HG03103 (cell line): Measurements from ENCODE around the gene PLA2G12A.

Experiments used
- ATAC-seq: cut with Tn5 transposase; IDR thresholded peaks from one replicate; pipeline ENCODE4 v1.9.1; 2021; ENCODE audit warnings: low read depth; ENCODE audit not compliant: unreplicated experiment

PLA2G12A gene

DNA sequence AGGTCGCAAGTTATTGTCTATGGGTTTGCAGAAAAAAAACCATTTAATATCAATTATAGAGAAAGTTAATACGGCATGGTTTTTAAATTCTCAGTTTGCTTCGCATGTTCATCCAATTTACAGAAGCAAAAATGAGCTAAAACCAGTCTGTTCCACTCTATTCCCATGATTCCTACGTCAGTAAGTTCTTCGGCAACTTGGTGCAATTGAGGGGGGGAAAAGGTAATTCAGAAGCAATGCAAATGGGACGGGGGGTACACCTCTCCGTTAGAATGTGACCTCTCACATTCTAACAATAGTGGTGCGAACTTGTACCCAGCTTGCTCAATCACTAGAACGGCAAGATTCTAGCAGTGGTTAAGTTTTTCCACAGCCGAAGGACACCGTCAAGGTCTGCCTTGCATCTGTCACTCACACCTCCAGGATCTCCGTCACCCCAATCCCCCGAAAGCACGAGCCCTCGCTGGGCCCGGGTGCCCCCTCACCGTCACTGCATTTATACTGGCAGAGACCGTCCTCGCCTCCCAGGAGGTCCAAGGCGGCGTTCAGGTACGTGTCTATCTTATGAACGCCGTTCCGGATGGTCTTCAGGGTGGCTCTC is 653 bp downstream of the PLA2G12A start:
- no peak for ATAC-seq

DNA sequence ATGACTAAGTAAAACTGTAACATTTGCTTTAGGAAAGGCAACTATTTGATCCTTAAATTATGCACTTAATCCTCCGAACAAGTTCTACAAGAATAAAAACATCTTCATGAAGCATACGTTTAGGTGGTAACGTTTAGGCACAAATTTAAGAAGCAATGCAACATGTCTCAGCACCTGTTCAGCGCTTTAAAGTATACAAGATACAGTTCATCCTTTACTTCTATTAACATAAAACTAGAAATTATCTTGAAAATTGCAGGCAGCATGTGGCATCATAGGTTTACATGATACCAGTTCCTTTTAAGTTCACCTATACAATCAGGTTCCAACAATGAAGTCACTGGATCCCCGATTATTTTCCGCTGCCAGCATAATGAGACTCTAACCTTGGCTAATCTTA is 1.5 kb downstream of the PLA2G12A start:
- no peak for ATAC-seq

DNA sequence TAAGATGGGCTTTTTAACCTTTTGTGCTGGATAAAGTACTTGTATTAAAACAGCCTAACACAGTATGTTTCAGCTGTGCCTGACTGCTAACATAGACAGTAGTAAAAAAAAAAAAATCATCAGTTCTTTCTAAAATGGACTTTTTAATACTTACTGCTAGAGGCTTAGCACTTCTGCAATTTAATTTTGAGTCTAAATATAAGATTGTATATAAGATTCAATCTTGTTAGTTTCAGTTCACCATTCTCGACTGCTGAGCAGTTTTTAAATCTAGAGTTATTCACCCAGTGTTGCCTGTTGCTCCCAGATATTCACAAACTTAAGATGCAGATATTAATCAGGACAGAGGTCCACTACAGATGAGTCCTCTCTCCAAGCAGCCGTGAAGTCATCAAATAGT is 6.8 kb downstream of the PLA2G12A start:
- ATAC-seq = no peak

DNA sequence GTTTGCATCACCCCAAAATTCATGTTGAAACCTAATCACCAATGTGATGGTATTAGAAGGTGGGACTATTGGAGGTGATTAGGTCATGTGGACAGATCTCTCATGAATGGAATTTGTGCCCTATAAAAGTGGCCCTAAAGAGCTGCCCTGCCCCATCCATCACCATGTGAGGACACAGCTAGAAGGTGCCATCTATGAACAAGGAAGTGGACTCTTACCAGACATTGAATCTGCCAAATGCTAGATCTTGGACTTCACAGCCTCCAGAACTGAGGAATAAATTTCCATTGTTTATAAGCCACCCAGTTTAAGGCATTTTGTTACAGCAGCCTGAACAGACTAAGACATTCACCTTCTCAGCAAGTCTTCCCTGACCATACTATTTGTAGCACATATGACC is 7.5 kb downstream of the PLA2G12A start:
- no peak for ATAC-seq

DNA sequence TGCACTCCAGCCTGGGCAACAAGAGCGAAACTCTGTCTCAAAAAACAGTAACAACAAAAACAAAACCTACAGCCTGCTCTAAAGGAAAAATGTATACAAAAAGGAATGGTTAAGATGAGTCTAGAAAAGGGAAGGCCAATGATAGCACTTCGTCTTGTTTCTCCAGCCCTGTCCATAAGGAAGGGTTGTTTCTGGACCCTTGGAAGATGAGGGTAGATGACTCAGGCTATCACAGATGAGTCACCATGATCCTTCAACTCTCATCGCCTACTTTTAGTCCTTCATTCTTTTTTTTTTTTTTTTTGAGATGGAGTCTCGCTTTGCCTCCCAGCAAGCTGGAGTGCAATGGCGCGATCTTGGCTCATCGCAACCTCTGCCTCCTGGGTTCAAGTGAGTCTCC is 8.8 kb downstream of the PLA2G12A start:
- no peak for ATAC-seq

DNA sequence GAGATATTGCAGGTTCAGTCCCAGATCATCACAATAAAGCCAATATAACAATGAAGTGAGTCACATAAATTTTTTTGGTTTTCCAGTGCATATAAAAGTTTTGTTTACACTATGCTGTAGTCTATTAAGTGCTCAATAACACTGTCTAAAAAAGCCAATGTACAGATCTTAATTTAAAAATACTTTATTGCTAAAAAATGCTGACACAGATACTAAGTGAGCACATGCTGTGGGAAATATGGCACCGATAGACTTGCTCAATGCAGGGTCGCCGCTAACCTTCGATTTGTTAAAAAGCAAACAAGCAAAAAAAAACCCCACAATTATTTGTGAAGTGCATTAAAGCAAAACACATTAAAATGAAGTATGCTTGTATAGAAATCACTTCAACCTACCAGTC is 10.3 kb downstream of the PLA2G12A start:
- no peak for ATAC-seq

DNA sequence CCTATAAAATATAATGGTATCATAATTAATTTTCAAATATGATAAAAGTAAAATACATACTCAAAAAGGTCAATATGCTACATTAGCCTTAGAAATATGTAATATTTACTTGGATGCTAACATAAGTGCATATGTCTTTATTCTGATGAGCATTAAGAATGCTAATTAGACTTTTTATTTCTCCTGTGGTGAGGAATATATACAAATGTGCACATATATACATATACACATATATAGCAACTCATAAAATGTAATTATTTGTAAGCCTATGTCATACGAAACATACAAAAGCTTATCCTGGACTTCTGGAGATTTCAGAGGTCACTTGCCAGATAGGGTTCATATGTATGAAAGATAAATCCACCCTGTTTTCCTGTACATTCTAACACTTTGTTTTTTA is 11.1 kb downstream of the PLA2G12A start:
- no peak for ATAC-seq

DNA sequence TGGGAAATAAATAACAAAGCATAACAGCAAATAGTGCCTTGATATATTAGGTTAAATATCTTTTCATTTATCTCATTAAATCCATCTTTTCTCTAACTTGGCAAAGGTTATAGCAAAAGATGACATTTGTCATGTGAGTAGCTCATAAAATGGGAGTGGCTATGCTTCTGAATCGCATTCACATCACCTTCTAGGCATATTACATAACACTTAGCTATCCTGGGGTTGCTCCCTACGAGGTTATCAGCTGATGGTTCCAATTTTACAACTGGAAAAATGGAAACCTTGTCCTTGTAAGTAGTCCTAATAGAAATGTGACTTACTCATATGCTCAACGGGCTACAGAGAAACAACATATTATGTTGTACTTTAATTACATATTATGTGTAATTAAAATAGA is 16.4 kb downstream of the PLA2G12A start:
- no peak for ATAC-seq

DNA sequence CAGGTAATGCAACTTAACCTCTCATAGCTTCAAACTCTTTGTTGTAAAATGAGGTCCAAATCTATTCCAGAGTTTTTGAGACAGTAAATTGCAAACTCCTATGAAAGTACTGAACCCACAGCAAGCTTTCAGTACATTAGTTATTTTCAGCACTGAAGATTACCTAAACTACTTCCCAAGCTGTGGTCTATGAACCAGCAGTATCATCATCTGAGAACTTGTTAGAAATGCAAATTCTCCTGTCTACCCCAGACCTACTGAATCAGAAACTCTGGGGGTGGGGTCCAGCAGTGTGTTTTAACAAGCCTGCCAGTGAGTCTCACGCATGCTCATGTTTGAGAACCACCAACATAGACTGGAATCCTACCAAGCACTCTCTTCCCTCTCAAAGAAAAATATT is 20.9 kb downstream of the PLA2G12A start:
- ATAC-seq = peak; percentile 83

DNA sequence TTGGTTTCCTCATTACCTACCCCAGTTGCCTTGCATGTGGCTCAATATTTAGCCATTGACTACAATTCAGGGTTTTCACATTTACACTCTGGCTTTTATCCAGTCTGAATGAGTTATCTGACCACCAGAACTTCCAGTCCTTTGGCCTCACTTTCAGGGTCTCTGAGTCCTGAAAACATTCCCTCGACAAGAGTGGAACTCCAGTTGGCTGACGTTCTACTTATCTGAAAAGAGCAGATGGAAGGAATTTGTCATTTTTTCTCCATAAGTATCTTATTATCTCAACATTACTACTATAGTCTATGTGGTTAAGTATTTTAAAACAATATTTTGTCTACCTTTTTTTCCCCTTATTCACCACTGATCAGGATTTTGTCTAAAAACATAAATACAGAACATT is 21.4 kb downstream of the PLA2G12A start:
- no peak for ATAC-seq

DNA sequence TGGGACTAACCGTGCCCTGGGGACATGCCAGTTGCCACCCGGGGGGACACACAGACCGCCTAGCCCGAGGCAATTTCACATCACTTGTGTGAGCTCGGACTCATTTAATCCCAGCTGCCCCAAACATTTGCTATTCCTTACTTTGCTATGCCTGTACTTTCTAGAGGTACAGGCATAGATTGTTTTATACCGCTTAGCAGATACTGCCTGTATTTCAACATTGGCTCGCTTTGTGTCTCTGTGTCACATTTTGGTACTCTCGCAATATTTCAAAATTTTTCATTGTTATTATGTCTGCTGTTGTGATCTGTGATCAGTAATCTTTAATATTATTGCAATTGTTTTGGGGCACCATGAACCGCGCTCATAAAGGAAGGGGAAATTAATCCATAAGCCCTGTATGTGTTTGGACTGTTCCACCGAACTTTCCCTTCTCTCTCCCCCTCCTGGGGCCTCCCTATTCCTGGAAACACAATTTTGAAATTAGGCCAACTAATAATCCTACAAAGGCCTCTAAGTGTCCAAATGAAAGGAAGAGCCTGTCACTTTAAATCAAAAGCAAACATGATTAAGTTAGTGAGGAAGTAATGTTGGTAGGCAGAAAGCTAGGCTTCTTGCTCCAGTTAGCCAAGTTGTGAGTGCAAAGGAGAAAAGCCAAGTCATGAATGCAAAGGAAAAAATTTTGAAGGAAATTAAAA is 26.1 kb downstream of the PLA2G12A start:
- no peak for ATAC-seq

DNA sequence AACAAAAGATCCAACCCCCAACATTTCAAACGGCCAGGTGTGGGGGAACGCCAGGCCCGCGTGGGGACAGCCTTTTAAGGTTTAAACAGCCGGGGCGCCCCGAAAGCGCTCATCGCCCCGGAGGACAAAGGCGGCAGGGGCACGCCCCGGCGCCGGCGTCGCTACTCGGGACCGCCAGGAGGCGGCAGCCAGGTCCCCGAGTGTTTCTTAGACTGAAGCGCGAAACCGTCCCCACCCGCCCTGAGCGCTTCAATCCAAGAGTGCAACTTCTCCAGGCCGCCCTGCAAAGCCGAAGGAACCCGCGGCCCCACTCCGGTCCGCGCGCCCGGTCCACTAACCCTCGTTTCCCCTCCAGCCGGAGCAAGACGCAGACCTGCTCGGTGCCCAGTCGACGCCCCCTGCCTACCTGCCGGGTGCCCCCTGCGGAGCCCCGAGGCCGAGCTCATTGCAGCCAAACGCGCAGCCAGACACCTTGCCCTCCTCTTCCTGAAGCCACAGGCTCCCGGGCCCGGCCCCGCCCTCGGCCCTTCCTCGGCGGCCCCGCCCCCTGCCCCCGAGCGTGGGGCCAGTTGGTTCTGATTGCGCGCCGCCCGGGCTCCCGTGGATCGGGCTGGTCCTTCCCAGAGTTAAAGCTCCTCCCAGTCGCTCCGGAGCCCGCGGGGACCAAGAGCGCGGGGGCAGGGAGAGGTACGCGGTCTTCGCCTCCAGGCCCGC is 26.8 kb downstream of the PLA2G12A start, which contains the start of gene CASP6:
CASP6 (minus strand) TSS at position 496 of the 714 bp plus-strand sequence; CDS start at position 446, 50 bp downstream.
- ATAC-seq = peak; percentile 64

DNA sequence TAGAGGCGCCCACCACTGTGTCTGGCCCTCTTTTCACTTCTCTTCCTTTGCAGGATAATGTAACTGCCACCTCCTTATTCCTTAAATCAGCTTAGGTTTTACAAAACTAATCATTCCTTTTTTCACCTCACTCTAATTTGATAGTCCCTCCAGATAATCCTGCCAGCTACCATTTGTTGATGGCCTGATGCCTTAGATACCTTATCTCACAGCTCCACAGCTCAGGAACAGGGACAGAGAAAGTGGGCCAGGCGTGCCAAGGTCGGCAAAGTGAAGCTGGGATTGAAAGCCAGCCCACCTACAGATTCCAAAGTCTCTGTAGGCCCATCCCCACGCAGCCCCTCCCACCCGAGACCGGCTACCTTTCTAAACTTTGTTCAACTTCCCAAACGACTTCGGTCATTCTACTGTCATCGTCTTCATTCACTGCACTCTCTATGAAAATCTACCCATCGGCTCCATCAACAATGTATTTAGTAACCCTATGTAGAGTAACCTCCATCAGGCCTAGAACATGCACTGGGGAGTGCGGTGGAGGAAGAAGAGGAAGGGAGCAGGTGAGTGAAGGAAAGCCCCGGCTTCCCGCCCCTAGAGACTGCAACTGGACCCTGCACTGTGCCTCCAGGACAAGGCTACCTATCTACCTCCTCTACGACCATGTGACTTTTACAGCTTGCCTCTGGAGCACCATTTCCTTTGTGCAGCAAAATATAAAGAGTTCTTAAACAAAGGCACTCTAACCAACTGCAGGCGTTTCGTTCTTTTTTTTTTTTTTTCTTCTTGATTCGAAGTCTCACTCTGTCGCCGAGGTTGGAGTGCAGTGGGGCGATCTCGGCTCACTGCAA is 28.1 kb downstream of the PLA2G12A start:
- no peak for ATAC-seq

DNA sequence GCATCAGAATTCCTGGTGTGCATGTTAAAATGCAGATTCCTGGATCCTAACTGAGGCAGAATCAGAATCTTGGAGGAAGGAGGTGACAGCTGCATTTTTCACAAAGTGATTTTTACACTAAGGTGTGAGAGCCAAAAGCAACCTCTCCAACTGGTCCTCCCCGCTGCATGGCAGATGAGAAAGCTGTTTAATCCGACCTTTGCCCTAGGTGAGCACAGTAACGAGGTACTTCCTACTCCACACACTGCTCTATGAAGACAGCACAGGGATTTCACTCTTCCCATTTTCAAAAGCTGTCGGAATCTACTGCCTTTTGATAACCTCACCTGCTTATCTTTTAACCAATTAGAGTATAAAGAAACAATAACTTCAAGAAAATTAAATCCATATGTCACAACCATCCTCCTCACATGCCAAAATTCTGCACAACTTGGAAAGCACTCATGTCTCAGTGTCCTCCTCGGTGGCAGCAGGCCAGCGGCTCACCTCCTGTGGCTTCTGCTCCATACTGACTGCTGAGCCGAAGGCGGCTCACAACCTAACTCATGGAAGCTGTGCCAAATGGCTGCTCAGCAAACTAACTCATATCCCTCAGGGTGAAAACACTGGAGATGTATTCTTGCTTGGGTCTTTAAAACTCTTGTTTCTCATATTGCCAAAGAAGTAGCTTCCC is 30.2 kb downstream of the PLA2G12A start:
- ATAC-seq = no peak

DNA sequence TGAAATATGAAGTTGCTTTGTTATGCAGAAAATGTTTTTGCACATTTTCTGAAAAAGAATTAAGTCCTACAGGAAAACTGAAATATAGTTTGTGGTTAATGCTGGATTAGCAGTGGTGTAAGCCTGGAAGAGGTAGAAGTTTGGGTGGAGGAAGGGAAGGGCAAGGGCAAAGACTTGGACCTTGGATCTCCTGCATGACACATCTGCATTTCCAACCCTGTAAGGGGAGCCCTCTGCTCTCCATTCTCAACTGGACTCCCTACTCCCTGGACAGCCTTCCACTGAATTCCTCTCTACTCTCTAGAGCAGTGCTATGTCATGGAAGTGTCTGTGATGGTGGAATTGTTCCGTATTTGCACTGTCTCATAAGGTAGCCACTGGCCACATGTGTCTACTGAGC is 31.2 kb downstream of the PLA2G12A start:
- ATAC-seq = no peak

DNA sequence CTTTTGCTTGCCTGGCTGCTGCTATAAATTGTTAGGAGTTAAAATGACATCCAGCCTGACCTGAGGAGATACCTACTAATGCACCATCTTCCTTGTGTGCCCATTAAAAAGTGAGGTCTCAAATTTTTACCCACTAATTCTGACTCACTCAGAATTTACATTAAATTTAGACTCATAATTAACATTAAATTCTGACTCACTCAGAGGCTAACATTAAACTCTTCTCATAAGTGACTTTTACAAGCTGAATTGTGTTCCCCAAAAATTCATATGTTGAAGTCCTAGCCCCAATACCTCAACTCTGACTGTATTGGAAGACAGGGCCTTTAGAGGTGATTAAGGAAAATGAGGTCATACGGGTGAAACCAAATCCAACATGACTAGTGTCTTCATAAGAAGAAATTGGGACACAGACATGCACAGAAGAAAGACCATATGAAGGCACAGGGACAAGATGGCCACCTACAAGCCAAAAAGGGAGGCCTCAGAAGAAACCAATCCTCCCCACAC is 38.4 kb downstream of the PLA2G12A start:
- no peak for ATAC-seq

DNA sequence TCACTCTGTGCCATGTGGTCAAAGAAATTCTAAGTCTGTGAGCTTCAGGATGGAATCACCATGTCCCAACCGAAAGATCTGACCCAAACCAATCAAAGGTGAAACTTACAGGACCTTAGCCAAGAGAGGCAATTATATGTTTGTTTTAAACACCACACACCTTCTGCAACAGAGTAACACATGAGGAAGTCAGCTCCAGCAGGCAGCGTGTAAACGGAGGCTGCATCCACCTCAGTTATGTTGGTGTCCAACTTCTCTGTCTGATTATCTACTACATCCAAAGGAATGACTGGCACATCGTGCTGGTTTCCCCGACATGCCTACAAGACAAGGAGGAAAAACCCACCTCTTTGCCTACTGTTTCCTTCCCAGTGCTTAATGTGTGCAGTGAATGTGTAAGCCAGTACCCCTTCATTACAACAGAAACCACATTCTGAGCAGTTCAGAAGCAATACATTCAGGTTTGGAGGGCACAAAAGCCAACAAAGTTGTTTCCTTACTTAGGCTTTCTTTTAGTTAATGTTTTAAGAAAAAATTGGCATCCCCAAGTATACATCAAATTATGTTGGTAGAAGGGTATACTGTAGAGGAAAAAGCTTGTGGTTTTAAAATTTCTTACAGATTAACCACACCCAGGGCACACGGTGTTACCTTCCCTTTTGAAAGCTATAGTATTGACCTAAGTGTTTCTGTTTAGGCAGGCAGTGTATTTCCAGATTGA is 39.0 kb downstream of the PLA2G12A start:
- ATAC-seq = no peak

DNA sequence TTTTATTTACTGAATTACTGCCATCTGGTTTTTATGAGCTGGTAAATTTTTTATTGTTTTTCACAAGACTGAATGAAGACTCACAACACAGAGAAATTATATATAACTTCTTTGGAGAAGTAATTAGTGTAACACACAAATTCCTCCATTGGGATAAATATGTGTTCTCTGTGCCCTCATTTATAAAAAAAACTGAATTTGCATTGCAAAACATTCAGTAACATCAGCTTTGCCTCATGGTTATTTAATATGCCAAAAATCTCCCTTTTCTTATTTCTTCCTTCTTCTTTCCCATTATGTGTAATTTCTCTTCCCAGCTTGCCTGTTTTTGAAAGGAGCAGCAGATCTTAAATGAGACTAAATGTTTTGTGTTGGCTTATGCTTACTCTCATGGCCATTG is 45.1 kb downstream of the PLA2G12A start:
- ATAC-seq = no peak

DNA sequence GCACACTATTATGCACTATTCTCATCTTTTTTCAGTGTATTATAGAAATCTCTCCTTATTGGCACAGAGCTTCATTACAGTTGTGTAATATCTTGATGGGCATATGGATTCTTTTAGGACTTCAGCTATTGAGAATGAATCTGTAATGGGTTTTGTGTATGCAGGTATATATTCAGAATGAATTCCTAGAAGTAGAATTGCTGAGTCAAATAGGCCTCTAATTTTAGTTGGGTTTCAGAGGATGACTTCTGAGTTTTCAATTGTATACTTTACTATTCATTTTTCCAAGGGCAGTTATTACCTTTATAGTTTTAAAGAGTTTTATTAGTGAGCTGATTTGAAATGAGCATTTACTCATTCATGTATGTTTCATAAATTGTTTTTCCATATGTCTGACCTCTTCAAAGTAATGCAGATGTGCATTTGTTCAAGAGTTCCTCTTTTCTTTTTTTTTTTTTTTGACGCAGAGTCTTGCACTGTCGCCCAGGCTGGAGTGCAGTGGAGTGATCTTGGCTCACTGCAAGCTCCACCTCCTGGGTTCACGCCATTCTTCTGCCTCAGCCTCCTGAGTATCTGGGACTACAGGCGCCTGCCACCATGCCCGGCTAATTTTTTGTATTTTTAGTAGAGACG is 46.1 kb downstream of the PLA2G12A start:
- no peak for ATAC-seq
